Measurements from ENCODE around the gene FAM131B.

GRCh38 chr7:143394068-143394467, 31.6 kb upstream of the FAM131B start:
- no peak for TF ChIP-seq CTCF (IDR thresholded peaks at IDR 0.05)
- TF ChIP-seq POLR2A (IDR thresholded peaks at IDR 0.05): no peak

Data from heart left ventricle (tissue), 13 donors.